Rectal smooth muscle tissue (tissue), 1 donor: ENCODE data around the gene TOP3B.

ENCODE experiments used
- H3K27ac ChIP-seq: one replicate; pipeline ENCODE4 v1.7.0; 2013; ENCODE audit warnings: low read depth, low read length, inconsistent platforms
- H3K27me3 ChIP-seq: one replicate; pipeline ENCODE4 v1.7.0; 2013; ENCODE audit warnings: low read length; ENCODE audit not compliant: control insufficient read depth, insufficient read depth
- H3K36me3 ChIP-seq: one replicate; pipeline ENCODE4 v1.7.0; 2013; ENCODE audit warnings: low read length; ENCODE audit not compliant: control insufficient read depth, insufficient read depth
- H3K4me1 ChIP-seq: one replicate; pipeline ENCODE4 v1.7.0; 2013; ENCODE audit warnings: low read length; ENCODE audit not compliant: control insufficient read depth, insufficient read depth
- H3K4me3 ChIP-seq: one replicate; pipeline ENCODE4 v1.7.0; 2013; ENCODE audit warnings: low read length
- H3K9ac ChIP-seq: one replicate; pipeline ENCODE4 v1.7.0; 2013; ENCODE audit warnings: low read length

TOP3B gene

GRCh38 chr22:22002526-22003055 lies 20.0 kb upstream of the TOP3B start:
- no peak overlapping the region for H3K4me3 ChIP-seq
- no peak overlapping the region for H3K9ac ChIP-seq
- H3K36me3 ChIP-seq: no peaks in the 10 kb centered on the region
- H3K27me3 ChIP-seq: no peaks in the 10 kb centered on the region
- no peaks in the 10 kb centered on the region for H3K4me1 ChIP-seq
- no peak overlapping the region for H3K27ac ChIP-seq

- Histone ChIP-seq H3K4me1 (no peaks in the 10 kb centered on the region), H3K4me3 (no peak overlapping the region), H3K36me3 (no peaks in the 10 kb centered on the region), H3K27ac (no peak overlapping the region), H3K9ac (no peak overlapping the region), H3K27me3 (no peaks in the 10 kb centered on the region)
Measured at GRCh38 chr22:22001664-22002525, 19.3 kb upstream of the TOP3B start.

- no peaks in the 10 kb centered on the region for H3K4me1 ChIP-seq
- H3K36me3 ChIP-seq: no peaks in the 10 kb centered on the region
- no peak overlapping the region for H3K4me3 ChIP-seq
- no peaks in the 10 kb centered on the region for H3K27me3 ChIP-seq
- H3K9ac ChIP-seq: no peak overlapping the region
- H3K27ac ChIP-seq: no peak overlapping the region
Measured at GRCh38 chr22:21998595-21999247, 16.1 kb upstream of the TOP3B start.

GRCh38 chr22:21996175-21996720 lies 13.7 kb upstream of the TOP3B start:
- no peak overlapping the region for H3K4me3 ChIP-seq
- H3K36me3 ChIP-seq: no peaks in the 10 kb centered on the region
- H3K27ac ChIP-seq: no peak overlapping the region
- no peak overlapping the region for H3K9ac ChIP-seq
- no peaks in the 10 kb centered on the region for H3K4me1 ChIP-seq
- no peaks in the 10 kb centered on the region for H3K27me3 ChIP-seq

- H3K27me3 ChIP-seq: no peaks in the 10 kb centered on the region
- no peak overlapping the region for H3K4me3 ChIP-seq
- H3K27ac ChIP-seq: no peak overlapping the region
- H3K36me3 ChIP-seq: no peaks in the 10 kb centered on the region
- no peaks in the 10 kb centered on the region for H3K4me1 ChIP-seq
- H3K9ac ChIP-seq: no peak overlapping the region
Measured at GRCh38 chr22:21995660-21996059, 13.1 kb upstream of the TOP3B start.

- no peak overlapping the region for H3K27ac ChIP-seq
- no peaks in the 10 kb centered on the region for H3K27me3 ChIP-seq
- H3K4me3 ChIP-seq: no peak overlapping the region
- H3K4me1 ChIP-seq: no peaks in the 10 kb centered on the region
- H3K9ac ChIP-seq: no peak overlapping the region
- no peaks in the 10 kb centered on the region for H3K36me3 ChIP-seq
Measured at GRCh38 chr22:21994881-21995444, 12.4 kb upstream of the TOP3B start.

- Histone ChIP-seq H3K27ac (no peak overlapping the region), H3K27me3 (no peaks in the 10 kb centered on the region), H3K4me3 (no peak overlapping the region), H3K36me3 (no peaks in the 10 kb centered on the region), H3K9ac (no peak overlapping the region), H3K4me1 (no peaks in the 10 kb centered on the region)
Measured at GRCh38 chr22:21992593-21993237, 10.1 kb upstream of the TOP3B start.

GRCh38 chr22:21991774-21992173 lies 9.2 kb upstream of the TOP3B start:
- no peak overlapping the region for H3K4me3 ChIP-seq
- no peak overlapping the region for H3K27ac ChIP-seq
- H3K4me1 ChIP-seq: no peaks in the 10 kb centered on the region
- no peak overlapping the region for H3K9ac ChIP-seq
- H3K36me3 ChIP-seq: no peaks in the 10 kb centered on the region
- H3K27me3 ChIP-seq: no peaks in the 10 kb centered on the region

GRCh38 chr22:21991304-21991596 lies 8.7 kb upstream of the TOP3B start:
- H3K4me3 ChIP-seq: no peak overlapping the region
- H3K36me3 ChIP-seq: no peaks in the 10 kb centered on the region
- no peak overlapping the region for H3K27ac ChIP-seq
- H3K27me3 ChIP-seq: no peaks in the 10 kb centered on the region
- H3K9ac ChIP-seq: no peak overlapping the region
- H3K4me1 ChIP-seq: no peaks in the 10 kb centered on the region

GRCh38 chr22:21990445-21991303 lies 8.1 kb upstream of the TOP3B start:
- no peak overlapping the region for H3K27ac ChIP-seq
- no peaks in the 10 kb centered on the region for H3K4me1 ChIP-seq
- no peak overlapping the region for H3K9ac ChIP-seq
- H3K36me3 ChIP-seq: no peaks in the 10 kb centered on the region
- no peaks in the 10 kb centered on the region for H3K27me3 ChIP-seq
- H3K4me3 ChIP-seq: no peak overlapping the region

GRCh38 chr22:21989049-21989448 lies 6.5 kb upstream of the TOP3B start:
- Histone ChIP-seq H3K36me3 (no peaks in the 10 kb centered on the region), H3K9ac (no peak overlapping the region), H3K27me3 (no peaks in the 10 kb centered on the region), H3K27ac (no peak overlapping the region), H3K4me3 (no peak overlapping the region), H3K4me1 (no peaks in the 10 kb centered on the region)
